ENCODE data around the gene TUBB.

- TF ChIP-seq, protein P1, sequence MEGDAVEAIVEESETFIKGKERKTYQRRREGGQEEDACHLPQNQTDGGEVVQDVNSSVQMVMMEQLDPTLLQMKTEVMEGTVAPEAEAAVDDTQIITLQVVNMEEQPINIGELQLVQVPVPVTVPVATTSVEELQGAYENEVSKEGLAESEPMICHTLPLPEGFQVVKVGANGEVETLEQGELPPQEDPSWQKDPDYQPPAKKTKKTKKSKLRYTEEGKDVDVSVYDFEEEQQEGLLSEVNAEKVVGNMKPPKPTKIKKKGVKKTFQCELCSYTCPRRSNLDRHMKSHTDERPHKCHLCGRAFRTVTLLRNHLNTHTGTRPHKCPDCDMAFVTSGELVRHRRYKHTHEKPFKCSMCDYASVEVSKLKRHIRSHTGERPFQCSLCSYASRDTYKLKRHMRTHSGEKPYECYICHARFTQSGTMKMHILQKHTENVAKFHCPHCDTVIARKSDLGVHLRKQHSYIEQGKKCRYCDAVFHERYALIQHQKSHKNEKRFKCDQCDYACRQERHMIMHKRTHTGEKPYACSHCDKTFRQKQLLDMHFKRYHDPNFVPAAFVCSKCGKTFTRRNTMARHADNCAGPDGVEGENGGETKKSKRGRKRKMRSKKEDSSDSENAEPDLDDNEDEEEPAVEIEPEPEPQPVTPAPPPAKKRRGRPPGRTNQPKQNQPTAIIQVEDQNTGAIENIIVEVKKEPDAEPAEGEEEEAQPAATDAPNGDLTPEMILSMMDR (IDR thresholded peaks at IDR 0.05), result no peak
- TF ChIP-seq REST (IDR thresholded peaks at IDR 0.05; ENCODE audit: insufficient read depth in 1 of 2, low read depth in 2 of 2, low read length in 1 of 2), result no peak
- no peak for TF ChIP-seq POLR2AphosphoS5 (IDR thresholded peaks at IDR 0.05; ENCODE audit: low read depth, low read length)
- no peak for TF ChIP-seq SIN3A (IDR thresholded peaks at IDR 0.05; ENCODE audit: borderline replicate concordance, insufficient read depth, low read depth, low read length)
- TF ChIP-seq TCF7L2 (IDR thresholded peaks at IDR 0.05; ENCODE audit: low read depth, low read length), result no peak
Measured at GRCh38 chr6:30688569-30688968, 31.6 kb upstream of the TUBB start.

Data from Panc1 (cell line).